HepG2 (cell line): ENCODE data around the gene BCAS3. TPM values are rescaled to one million over a fixed set of nuclear protein-coding genes. Genes with fewer than 3 reads are reported as not detected.

Experiments
- ATAC-seq: fragments of 200-7000 bp; cut with Tn5 transposase; 3 replicates; pipeline ENCODE4 v1.9.1; 2020; ENCODE audit warnings: mild to moderate bottlenecking, moderate library complexity
- BruUV-seq: library from RNA; stranded (reverse); fragments of 400-500 nt; replicated peaks from 2 replicates; lab custom pipeline; 2021; lab: Mats Ljungman, UMichigan
- CTCF ChIA-PET: fragments of 300-600 bp; formaldehyde crosslinking; extraction: SDS; loops from one replicate; lab custom pipeline; 2021; ENCODE audit warnings: low total read pairs, inconsistent platforms, low intra/inter-chr PET ratio; lab: Yijun Ruan, JAX
- POLR2A ChIA-PET: fragments of 350-600 bp; sonication (Branson Sonifier 250); formaldehyde crosslinking; loops from one replicate; lab custom pipeline; 2020; ENCODE audit warnings: antibody characterized with exemption, inconsistent platforms; lab: Yijun Ruan, JAX
- DNase-seq: peaks from one replicate; pipeline ENCODE4 v3.0.0-alpha.2; 2015; ENCODE audit warnings: low spot score
- FAIRE-seq: peaks from 3 replicates; lab custom pipeline; 2011; peaks lifted over from hg19 to GRCh38; lab: Jason Lieb, UNC
- H2AFZ ChIP-seq: one replicate; pipeline ENCODE4 v1.6.1; 2011; ENCODE audit warnings: low read length, inconsistent platforms
- H3K27ac ChIP-seq: fragments of 300-600 bp; 3 replicates; pipeline ENCODE4 v1.8.0; 2011; ENCODE audit warnings: mixed run types, mild to moderate bottlenecking, mixed read lengths, low read length, inconsistent platforms; ENCODE audit not compliant: insufficient read depth; ENCODE audit errors: extremely low read length
- H3K27me3 ChIP-seq, 2 experiments: fragments of 200-600 bp in 1 of 2; 2 replicates in 1 of 2; 3 replicates in 1 of 2; pipeline versions ENCODE4 v1.6.0 to v1.8.0; 2011; ENCODE audit warnings: low read length in 2 of 2, mild to moderate bottlenecking in 2 of 2, moderate library complexity in 2 of 2, inconsistent platforms in 1 of 2; ENCODE audit not compliant: insufficient read depth in 2 of 2, control insufficient read depth in 1 of 2
- H3K36me3 ChIP-seq, 2 experiments: fragments of 200-600 bp in 1 of 2; replicated peaks in 1 of 2; 2 replicates in 1 of 2; 3 replicates in 1 of 2; pipeline versions ENCODE4 v1.5.1 to v1.8.0; 2011; ENCODE audit warnings: low read length in 2 of 2, inconsistent platforms in 1 of 2; ENCODE audit not compliant: insufficient read depth in 2 of 2, control insufficient read depth in 1 of 2
- H3K4me1 ChIP-seq: 2 replicates; pipeline ENCODE4 v1.5.1; 2012; ENCODE audit warnings: low read length, inconsistent platforms; ENCODE audit not compliant: insufficient read depth
- H3K4me2 ChIP-seq: 2 replicates; pipeline ENCODE4 v1.6.0; 2011; ENCODE audit warnings: low read depth, low read length, inconsistent platforms
- H3K4me3 ChIP-seq, 3 experiments: fragments of 200-600 bp in 1 of 3; sonication (generic), shearing (Covaris generic) in 1 of 3; replicated peaks in 1 of 3; 2 replicates each; pipeline ENCODE4 v1.5.1; 2011 to 2016; ENCODE audit warnings: low read length in 3 of 3, inconsistent platforms in 2 of 3, low read depth in 2 of 3, mild to moderate bottlenecking in 2 of 3, control low read depth in 1 of 3, mixed read lengths in 1 of 3; ENCODE audit not compliant: insufficient read depth in 1 of 3
- H3K79me2 ChIP-seq: one replicate; pipeline ENCODE4 v1.6.1; 2011; ENCODE audit warnings: low read length, inconsistent platforms; ENCODE audit not compliant: insufficient read depth
- H3K9ac ChIP-seq: 2 replicates; pipeline ENCODE4 v1.6.0; 2011; ENCODE audit warnings: mild to moderate bottlenecking, low read depth, low read length, inconsistent platforms; ENCODE audit not compliant: insufficient read depth
- H3K9me3 ChIP-seq: 2 replicates; pipeline ENCODE4 v1.5.1; 2012; ENCODE audit warnings: mild to moderate bottlenecking, low read length
- H4K20me1 ChIP-seq: 2 replicates; pipeline ENCODE4 v1.6.0; 2011; ENCODE audit warnings: inconsistent platforms, mild to moderate bottlenecking, low read length, moderate library complexity; ENCODE audit not compliant: insufficient read depth
- GFI1 ChIP-seq: sonication (generic); formaldehyde crosslinking; IDR thresholded peaks from 2 replicates; pipeline ENCODE4 v1.5.0; 2020; ENCODE audit warnings: missing genetic modification reagents, mild to moderate bottlenecking, borderline replicate concordance
- HNRNPLL ChIP-seq: fragments of 200-400 bp; formaldehyde crosslinking; IDR thresholded peaks from 2 replicates; pipeline ENCODE4 v1.6.1; 2017; ENCODE audit warnings: mild to moderate bottlenecking, low read depth, low read length; ENCODE audit not compliant: poor library complexity, severe bottlenecking
- MATR3 ChIP-seq: sonication (generic); formaldehyde crosslinking; IDR thresholded peaks from 2 replicates; pipeline ENCODE4 v1.4.0; 2020; ENCODE audit warnings: missing genetic modification reagents
- MTF1 ChIP-seq: sonication (generic); formaldehyde crosslinking; IDR thresholded peaks from 2 replicates; pipeline ENCODE4 v1.5.0; 2020; ENCODE audit warnings: missing genetic modification reagents
- NFYC ChIP-seq: IDR thresholded peaks from 2 replicates; pipeline ENCODE4 v1.6.1; 2016; ENCODE audit warnings: missing genetic modification reagents, missing compliant biosample characterization
- SALL2 ChIP-seq: sonication (generic); formaldehyde crosslinking; IDR thresholded peaks from 2 replicates; pipeline ENCODE4 v1.8.1; 2023; ENCODE audit warnings: mild to moderate bottlenecking, missing genetic modification reagents, inconsistent platforms
- SOX5 ChIP-seq: IDR thresholded peaks from 2 replicates; pipeline ENCODE4 v1.6.1; 2016; ENCODE audit warnings: borderline replicate concordance
- ZNF3 ChIP-seq: IDR thresholded peaks from 2 replicates; pipeline ENCODE4 v1.7.0; 2017; ENCODE audit warnings: inconsistent platforms
- ZNF607 ChIP-seq: sonication (generic); formaldehyde crosslinking; IDR thresholded peaks from 2 replicates; pipeline ENCODE4 v1.5.1; 2020; ENCODE audit warnings: missing genetic modification reagents, mild to moderate bottlenecking, borderline replicate concordance
- ZNF619 ChIP-seq: sonication (generic); formaldehyde crosslinking; IDR thresholded peaks from 2 replicates; pipeline ENCODE4 v1.4.0; 2020; ENCODE audit warnings: mild to moderate bottlenecking, missing genetic modification reagents
- WGBS: methylation state at CpG from one replicate; pipeline ENCODE4 v1.1.6; 2017; ENCODE audit warnings: low lambda C conversion rate; 5-methylcytosine and 5-hydroxymethylcytosine counted together
- in situ Hi-C: cut with HindIII; loops from 2 replicates; pipeline ENCODE4 v1.10.0; 2017; ENCODE audit warnings: low pct_unique_long_range_greater_than_20kb; ENCODE audit not compliant: extremely low pct_ligation_motif_present
- intact Hi-C: fragments of 100-400 bp; cut with micrococcal nuclease; formaldehyde crosslinking; loops from one replicate; pipeline ENCODE4 v1.10.0; 2022; ENCODE audit not compliant: unreplicated experiment
- polyA plus RNA-seq, 8 experiments: library from polyadenylated mRNA; depleted of rRNA in 3 of 8; stranded (reverse) in 7 of 8; unstranded in 1 of 8; fragments of >200 nt; fragmentation: Illumina TruSeq in 4 of 8; extraction: Trizol in 4 of 8; gene quantifications; 2 replicates each; pipeline versions ENCODE4 v1.2.1 to v1.2.3, GENCODE V29; 2011 to 2016; ENCODE audit warnings: low read depth in 4 of 8, missing spikeins in 1 of 8, mixed read lengths in 1 of 8; ENCODE audit not compliant: insufficient read depth in 1 of 8
- total RNA-seq, 5 experiments: library from RNA; depleted of rRNA; stranded (reverse); fragments of >200 nt; fragmentation: Illumina TruSeq; extraction: Trizol; gene quantifications; 2 replicates each; pipeline ENCODE4 v1.2.3, GENCODE V29; 2016; ENCODE audit warnings: low read depth in 1 of 5
- TF ChIP-seq, protein P1 (sequence below): sonication (generic); formaldehyde crosslinking; IDR thresholded peaks from 2 replicates; pipeline ENCODE4 v1.4.0; 2020; ENCODE audit warnings: missing genetic modification reagents, low read depth, mild to moderate bottlenecking, borderline replicate concordance
- TF ChIP-seq, protein P2 (sequence below): sonication (generic); formaldehyde crosslinking; IDR thresholded peaks from 2 replicates; pipeline ENCODE4 v1.5.0; 2020; ENCODE audit warnings: mild to moderate bottlenecking, missing genetic modification reagents, moderate library complexity
- TF ChIP-seq, protein P3 (sequence below): fragments of 450-650 bp; IDR thresholded peaks from 2 replicates; pipeline ENCODE4 v1.6.1; 2017
- TF ChIP-seq, protein P4 (sequence below): sonication (generic); formaldehyde crosslinking; IDR thresholded peaks from 2 replicates; pipeline ENCODE4 v1.4.0; 2020; ENCODE audit warnings: missing genetic modification reagents
- TF ChIP-seq, protein P5 (sequence below): sonication (generic); formaldehyde crosslinking; IDR thresholded peaks from 2 replicates; pipeline ENCODE4 v1.4.0; 2020; ENCODE audit warnings: missing genetic modification reagents

The BCAS3 gene
- total and polyA plus RNA-seq, 2 of the 13 experiments (the other 11 are each of a cell fraction or from before 2014, with no cell fraction given), result 10.7 to 11.2 TPM

DNA sequence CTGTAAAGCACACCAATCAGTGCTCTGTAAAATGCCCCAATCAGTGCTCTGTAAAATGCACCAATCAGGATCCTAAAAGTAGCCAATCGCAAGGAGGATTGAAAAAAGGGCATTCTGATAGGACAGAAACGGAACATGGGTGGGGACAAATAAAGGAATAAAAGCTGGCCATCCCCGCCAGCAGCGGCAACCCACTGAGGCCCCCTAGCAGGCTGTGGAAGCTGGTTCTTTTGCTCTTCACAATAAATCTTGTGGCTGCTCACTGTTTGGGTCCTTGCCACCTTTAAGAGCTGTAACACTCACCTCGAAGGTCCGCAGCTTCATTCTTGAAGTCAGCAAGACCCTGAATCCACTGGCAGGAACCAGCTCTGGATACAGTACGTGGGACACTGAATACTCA lies 559.6 kb downstream of the BCAS3 start (continued):
- TF ChIP-seq, protein P1, sequence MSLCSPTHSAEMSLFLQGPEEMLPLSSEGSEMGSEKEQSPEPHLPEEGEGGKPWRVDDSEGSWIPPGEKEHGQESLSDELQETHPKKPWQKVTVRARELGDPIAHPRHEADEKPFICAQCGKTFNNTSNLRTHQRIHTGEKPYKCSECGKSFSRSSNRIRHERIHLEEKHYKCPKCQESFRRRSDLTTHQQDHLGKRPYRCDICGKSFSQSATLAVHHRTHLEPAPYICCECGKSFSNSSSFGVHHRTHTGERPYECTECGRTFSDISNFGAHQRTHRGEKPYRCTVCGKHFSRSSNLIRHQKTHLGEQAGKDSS (CRISPR knock-in tag), result no peak
- TF ChIP-seq, protein P2, sequence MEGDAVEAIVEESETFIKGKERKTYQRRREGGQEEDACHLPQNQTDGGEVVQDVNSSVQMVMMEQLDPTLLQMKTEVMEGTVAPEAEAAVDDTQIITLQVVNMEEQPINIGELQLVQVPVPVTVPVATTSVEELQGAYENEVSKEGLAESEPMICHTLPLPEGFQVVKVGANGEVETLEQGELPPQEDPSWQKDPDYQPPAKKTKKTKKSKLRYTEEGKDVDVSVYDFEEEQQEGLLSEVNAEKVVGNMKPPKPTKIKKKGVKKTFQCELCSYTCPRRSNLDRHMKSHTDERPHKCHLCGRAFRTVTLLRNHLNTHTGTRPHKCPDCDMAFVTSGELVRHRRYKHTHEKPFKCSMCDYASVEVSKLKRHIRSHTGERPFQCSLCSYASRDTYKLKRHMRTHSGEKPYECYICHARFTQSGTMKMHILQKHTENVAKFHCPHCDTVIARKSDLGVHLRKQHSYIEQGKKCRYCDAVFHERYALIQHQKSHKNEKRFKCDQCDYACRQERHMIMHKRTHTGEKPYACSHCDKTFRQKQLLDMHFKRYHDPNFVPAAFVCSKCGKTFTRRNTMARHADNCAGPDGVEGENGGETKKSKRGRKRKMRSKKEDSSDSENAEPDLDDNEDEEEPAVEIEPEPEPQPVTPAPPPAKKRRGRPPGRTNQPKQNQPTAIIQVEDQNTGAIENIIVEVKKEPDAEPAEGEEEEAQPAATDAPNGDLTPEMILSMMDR (CRISPR knock-in tag), result 0 out of 2 replicates have a peak, but pooled peaks have one; percentile 11
- TF ChIP-seq, protein P3, sequence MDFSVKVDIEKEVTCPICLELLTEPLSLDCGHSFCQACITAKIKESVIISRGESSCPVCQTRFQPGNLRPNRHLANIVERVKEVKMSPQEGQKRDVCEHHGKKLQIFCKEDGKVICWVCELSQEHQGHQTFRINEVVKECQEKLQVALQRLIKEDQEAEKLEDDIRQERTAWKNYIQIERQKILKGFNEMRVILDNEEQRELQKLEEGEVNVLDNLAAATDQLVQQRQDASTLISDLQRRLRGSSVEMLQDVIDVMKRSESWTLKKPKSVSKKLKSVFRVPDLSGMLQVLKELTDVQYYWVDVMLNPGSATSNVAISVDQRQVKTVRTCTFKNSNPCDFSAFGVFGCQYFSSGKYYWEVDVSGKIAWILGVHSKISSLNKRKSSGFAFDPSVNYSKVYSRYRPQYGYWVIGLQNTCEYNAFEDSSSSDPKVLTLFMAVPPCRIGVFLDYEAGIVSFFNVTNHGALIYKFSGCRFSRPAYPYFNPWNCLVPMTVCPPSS, result no peak
- TF ChIP-seq SOX5 (CRISPR knock-in tag) (no peak), NFYC (CRISPR knock-in tag) (peak; percentile 37; the same call in 1 of the 2 replicates)
- TF ChIP-seq, protein P4, sequence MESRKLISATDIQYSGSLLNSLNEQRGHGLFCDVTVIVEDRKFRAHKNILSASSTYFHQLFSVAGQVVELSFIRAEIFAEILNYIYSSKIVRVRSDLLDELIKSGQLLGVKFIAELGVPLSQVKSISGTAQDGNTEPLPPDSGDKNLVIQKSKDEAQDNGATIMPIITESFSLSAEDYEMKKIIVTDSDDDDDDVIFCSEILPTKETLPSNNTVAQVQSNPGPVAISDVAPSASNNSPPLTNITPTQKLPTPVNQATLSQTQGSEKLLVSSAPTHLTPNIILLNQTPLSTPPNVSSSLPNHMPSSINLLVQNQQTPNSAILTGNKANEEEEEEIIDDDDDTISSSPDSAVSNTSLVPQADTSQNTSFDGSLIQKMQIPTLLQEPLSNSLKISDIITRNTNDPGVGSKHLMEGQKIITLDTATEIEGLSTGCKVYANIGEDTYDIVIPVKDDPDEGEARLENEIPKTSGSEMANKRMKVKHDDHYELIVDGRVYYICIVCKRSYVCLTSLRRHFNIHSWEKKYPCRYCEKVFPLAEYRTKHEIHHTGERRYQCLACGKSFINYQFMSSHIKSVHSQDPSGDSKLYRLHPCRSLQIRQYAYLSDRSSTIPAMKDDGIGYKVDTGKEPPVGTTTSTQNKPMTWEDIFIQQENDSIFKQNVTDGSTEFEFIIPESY (CRISPR knock-in tag), result peak; percentile 70; the same call in 1 of the 2 replicates

DNA sequence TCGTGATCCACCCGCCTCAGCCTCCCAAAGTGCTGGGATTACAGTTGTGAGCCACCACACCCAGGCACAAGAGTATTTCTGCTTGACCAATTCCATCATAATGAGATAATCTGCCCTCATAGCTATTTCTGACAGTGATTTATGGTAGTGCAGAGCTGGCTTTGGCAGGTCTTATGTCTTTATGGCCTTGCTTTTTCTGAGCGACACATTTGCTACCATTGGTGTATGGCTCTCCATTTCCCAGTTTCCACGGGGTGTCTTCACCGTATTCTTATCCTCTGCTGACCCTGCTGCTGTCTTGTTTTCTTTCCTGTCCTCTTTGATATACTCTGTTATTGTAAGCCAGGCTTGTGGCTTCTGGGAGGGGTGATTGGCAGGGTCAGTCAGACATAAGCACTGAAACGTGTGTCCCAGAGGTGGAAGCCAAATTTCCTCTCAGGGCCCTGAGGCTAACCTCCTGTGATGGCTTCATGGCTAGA lies 560.8 kb downstream of the BCAS3 start:
- POLR2A ChIA-PET, result no interaction called here
- H3K27me3 ChIP-seq, result no peaks in the 10 kb centered on the region
- no peak overlapping the region for H2AFZ ChIP-seq
- H3K4me3 ChIP-seq, result no peak overlapping the region
- no peak for ATAC-seq
- CTCF ChIA-PET, result no interaction called here
- H3K4me2 ChIP-seq, result no peak overlapping the region
- no peak overlapping the region for H3K27ac ChIP-seq
- H4K20me1 ChIP-seq, result no peaks in the 10 kb centered on the region
- TF ChIP-seq ZNF3 (CRISPR knock-in tag) (no peak), HNRNPLL (no peak), ZNF619 (CRISPR knock-in tag) (no peak), MTF1 (CRISPR knock-in tag) (no peak), SALL2 (CRISPR knock-in tag) (no peak), ZNF607 (CRISPR knock-in tag) (no peak), MATR3 (CRISPR knock-in tag) (no peak), GFI1 (CRISPR knock-in tag) (no peak)
- TF ChIP-seq, protein P5, sequence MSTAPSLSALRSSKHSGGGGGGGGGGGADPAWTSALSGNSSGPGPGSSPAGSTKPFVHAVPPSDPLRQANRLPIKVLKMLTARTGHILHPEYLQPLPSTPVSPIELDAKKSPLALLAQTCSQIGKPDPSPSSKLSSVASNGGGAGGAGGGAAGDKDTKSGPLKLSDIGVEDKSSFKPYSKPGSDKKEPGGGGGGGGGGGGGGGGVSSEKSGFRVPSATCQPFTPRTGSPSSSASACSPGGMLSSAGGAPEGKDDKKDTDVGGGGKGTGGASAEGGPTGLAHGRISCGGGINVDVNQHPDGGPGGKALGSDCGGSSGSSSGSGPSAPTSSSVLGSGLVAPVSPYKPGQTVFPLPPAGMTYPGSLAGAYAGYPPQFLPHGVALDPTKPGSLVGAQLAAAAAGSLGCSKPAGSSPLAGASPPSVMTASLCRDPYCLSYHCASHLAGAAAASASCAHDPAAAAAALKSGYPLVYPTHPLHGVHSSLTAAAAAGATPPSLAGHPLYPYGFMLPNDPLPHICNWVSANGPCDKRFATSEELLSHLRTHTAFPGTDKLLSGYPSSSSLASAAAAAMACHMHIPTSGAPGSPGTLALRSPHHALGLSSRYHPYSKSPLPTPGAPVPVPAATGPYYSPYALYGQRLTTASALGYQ, result no peak
- intact Hi-C loops, result no loop called here
- in situ Hi-C loops, result no loop called here
- no TSS peak for BruUV-seq
- FAIRE-seq, result no peak
- H3K9me3 ChIP-seq, result no peaks in the 10 kb centered on the region
- H3K79me2 ChIP-seq, result no peaks in the 10 kb centered on the region
- H3K36me3 ChIP-seq, result no peaks in the 10 kb centered on the region
- H3K9ac ChIP-seq, result no peak overlapping the region
- H3K4me1 ChIP-seq, result peaks cover 30% of the 10 kb centered on the region
- DNase-seq, result no peak
- WGBS, result 81% methylated on average over 6 of the region's 6 CpGs
